H1 (cell line): ENCODE data around the gene ITSN1.

Experiments used
- EP300 ChIP-seq, 2 experiments: IDR thresholded peaks; 1 replicate in 1 of 2; 2 replicates in 1 of 2; pipeline ENCODE4 v1.6.1; 2011 to 2012; ENCODE audit warnings: low read depth in 2 of 2, low read length in 2 of 2, mild to moderate bottlenecking in 2 of 2, borderline replicate concordance in 1 of 2, inconsistent platforms in 1 of 2, moderate library complexity in 1 of 2
- PHF8 ChIP-seq: fragments of 200-600 bp; sonication (generic); conservative IDR thresholded peaks from 2 replicates; pipeline ENCODE4 v1.7.1; 2012; ENCODE audit warnings: low read depth, mild to moderate bottlenecking, inconsistent platforms, low read length, moderate library complexity

GRCh38 chr21:33799378-33800090 lies 157.2 kb downstream of the ITSN1 start:
- TF ChIP-seq EP300 (IDR thresholded peaks at IDR 0.05; ENCODE audit: borderline replicate concordance in 1 of 2, low read depth in 2 of 2, low read length in 2 of 2) (no peak), PHF8 (no peak)
